Sigmoid colon (tissue), 7 donors: ENCODE data around the gene RBKS. TPM values are rescaled to one million over a fixed set of nuclear protein-coding genes. Genes with fewer than 3 reads are reported as not detected.

Experiments
- DNase-seq: peaks from one replicate; pipeline ENCODE4 v3.0.0-alpha.2; 2019
- H3K27ac ChIP-seq, 4 donors: fragments of 200-600 bp; sonication (generic); one replicate each; pipeline ENCODE4 v1.5.1; 2016 to 2019; ENCODE audit warnings: mild to moderate bottlenecking in 1 of 4
- H3K27me3 ChIP-seq, 3 donors: fragments of 200-600 bp; sonication (generic); one replicate each; pipeline ENCODE4 v1.5.1; 2019; ENCODE audit warnings: mild to moderate bottlenecking in 1 of 3
- H3K36me3 ChIP-seq, 4 donors: fragments of 200-600 bp; sonication (generic); one replicate each; pipeline ENCODE4 v1.5.1; 2016 to 2019
- H3K4me1 ChIP-seq, 4 donors: fragments of 200-600 bp; sonication (generic); one replicate each; pipeline ENCODE4 v1.5.1; 2017 to 2019
- H3K4me3 ChIP-seq, 4 donors: fragments of 200-600 bp; sonication (generic); one replicate each; pipeline ENCODE4 v1.5.1; 2017 to 2019; ENCODE audit warnings: mild to moderate bottlenecking in 2 of 4, moderate library complexity in 1 of 4
- H3K9me3 ChIP-seq, 4 donors: fragments of 200-600 bp in 3 of 4; sonication (generic) in 3 of 4; one replicate each; pipeline versions ENCODE4 v1.5.1 to v1.6.1; 2013 to 2019
- EP300 ChIP-seq, 4 donors: sonication (generic); formaldehyde crosslinking; IDR thresholded peaks; one replicate each; pipeline ENCODE4 v1.6.1; 2017; ENCODE audit warnings: antibody characterized with exemption in 4 of 4
- POLR2A ChIP-seq, 2 donors: fragments of 450-650 bp; IDR thresholded peaks; one replicate each; pipeline ENCODE4 v1.6.1; 2016; ENCODE audit warnings: antibody characterized with exemption in 2 of 2, mild to moderate bottlenecking in 2 of 2, moderate library complexity in 2 of 2
- POLR2AphosphoS5 ChIP-seq, 4 donors: sonication (generic); formaldehyde crosslinking; IDR thresholded peaks; one replicate each; pipeline ENCODE4 v1.6.1; 2017; ENCODE audit warnings: antibody characterized with exemption in 4 of 4
- WGBS, 2 donors: extraction: QIAGEN DNeasy Blood & Tissue Kit; methylation state at CpG; one replicate each; pipeline ENCODE4 v1.1.7; 2013; 5-methylcytosine and 5-hydroxymethylcytosine counted together
- intact Hi-C: fragments of 100-400 bp; cut with DNase I; formaldehyde crosslinking; loops from one replicate; pipeline ENCODE4 v1.15.1; 2023
- polyA plus RNA-seq, 3 donors: library from polyadenylated mRNA; stranded (reverse); fragments of 200-250 nt; gene quantifications; one replicate each; pipeline ENCODE4 v1.2.3, GENCODE V29; 2013
- total RNA-seq, 4 donors: library from RNA; depleted of rRNA; stranded (reverse); fragments of >200 nt; gene quantifications; one replicate each; pipeline ENCODE4 v1.1.0, GENCODE V29; 2016
- TF ChIP-seq, protein P1 (sequence below), 4 experiments: fragments of 450-650 bp in 3 of 4; fragments of 200-600 bp in 1 of 4; IDR thresholded peaks; one replicate each; pipeline ENCODE4 v1.5.1; 2016 to 2019; ENCODE audit warnings: antibody characterized with exemption in 4 of 4, mild to moderate bottlenecking in 3 of 4, moderate library complexity in 2 of 4
- donor health status: healthy with polysubstance abuse.
- donor health status: Bipolar disorder and iron deficiency.
- donor health status: healthy.

RBKS gene
- total and polyA plus RNA-seq, 7 donors, result 0.55 to 28.0 (median 3.1) TPM

DNA sequence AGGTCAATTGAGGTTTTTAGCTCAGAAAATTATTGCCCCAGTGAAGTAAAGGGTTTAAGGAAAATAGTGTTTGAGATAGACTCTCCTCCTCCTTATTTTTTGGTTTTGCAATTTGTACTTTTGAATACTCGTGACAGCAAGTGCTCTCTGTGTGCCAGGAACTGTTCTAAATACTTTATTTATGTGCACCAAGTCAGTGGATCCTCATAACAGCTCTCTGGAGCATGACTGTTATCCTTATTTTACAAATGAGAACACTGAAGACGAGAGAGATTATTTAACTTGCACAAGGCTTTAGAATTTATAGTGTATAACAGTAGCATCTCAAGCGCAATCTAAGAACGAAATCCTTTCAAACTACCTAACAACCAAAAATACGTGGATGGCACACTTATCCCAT lies 25.0 kb upstream of the RBKS start:
- TF ChIP-seq, protein P1, sequence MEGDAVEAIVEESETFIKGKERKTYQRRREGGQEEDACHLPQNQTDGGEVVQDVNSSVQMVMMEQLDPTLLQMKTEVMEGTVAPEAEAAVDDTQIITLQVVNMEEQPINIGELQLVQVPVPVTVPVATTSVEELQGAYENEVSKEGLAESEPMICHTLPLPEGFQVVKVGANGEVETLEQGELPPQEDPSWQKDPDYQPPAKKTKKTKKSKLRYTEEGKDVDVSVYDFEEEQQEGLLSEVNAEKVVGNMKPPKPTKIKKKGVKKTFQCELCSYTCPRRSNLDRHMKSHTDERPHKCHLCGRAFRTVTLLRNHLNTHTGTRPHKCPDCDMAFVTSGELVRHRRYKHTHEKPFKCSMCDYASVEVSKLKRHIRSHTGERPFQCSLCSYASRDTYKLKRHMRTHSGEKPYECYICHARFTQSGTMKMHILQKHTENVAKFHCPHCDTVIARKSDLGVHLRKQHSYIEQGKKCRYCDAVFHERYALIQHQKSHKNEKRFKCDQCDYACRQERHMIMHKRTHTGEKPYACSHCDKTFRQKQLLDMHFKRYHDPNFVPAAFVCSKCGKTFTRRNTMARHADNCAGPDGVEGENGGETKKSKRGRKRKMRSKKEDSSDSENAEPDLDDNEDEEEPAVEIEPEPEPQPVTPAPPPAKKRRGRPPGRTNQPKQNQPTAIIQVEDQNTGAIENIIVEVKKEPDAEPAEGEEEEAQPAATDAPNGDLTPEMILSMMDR (IDR thresholded peaks at IDR 0.05), result no peak
- TF ChIP-seq POLR2AphosphoS5 (IDR thresholded peaks at IDR 0.05) (peak; percentile 51 to 73 (median 66)), EP300 (IDR thresholded peaks at IDR 0.05) (peak; percentile 9 to 77 (median 69)), POLR2A (IDR thresholded peaks at IDR 0.05) (no peak)
- peak; percentile 72 for DNase-seq
- 67 to 72% methylated on average over 5 of the region's 5 CpGs for WGBS, 2 donors
- intact Hi-C loops, result loop anchor here (2.0 kb wide), 2 partner anchors 24 to 476 kb away; partner anchors contain the start of genes BABAM2 and RBKS
- H3K27me3 ChIP-seq, result no peaks in the 10 kb centered on the region
- H3K9me3 ChIP-seq, result no peaks in the 10 kb centered on the region
- H3K4me3 ChIP-seq, result peak overlapping the region in 1 of 4 donors; percentile 1
- H3K27ac ChIP-seq, result peak overlapping the region; percentile 75 to 83 (median 81)
- H3K36me3 ChIP-seq, result no peaks in the 10 kb centered on the region
- H3K4me1 ChIP-seq, result peaks cover 0 to 36% (median 33%) of the 10 kb centered on the region in 4 donors

DNA sequence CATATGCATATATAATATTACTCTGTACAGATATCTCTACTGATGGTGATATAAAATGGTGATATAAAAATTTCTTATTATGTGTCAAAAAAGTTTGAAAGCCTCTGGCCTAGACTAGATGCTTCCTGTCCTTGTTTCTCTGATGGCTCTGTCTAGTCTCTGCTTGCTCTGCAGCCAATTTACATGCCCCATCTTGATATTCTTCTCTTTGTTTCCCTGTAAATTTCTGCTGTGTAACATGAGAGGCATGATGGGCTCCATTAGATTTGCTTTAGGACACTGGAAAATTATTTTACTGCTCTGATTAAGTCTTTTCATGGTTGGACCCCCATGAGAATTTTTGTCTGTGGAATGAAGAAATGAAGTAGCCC lies 24.6 kb upstream of the RBKS start:
- TF ChIP-seq POLR2AphosphoS5 (IDR thresholded peaks at IDR 0.05), result no peak
- TF ChIP-seq EP300 (IDR thresholded peaks at IDR 0.05), result no peak
- TF ChIP-seq, protein P1 (IDR thresholded peaks at IDR 0.05), result no peak
- TF ChIP-seq POLR2A (IDR thresholded peaks at IDR 0.05), result no peak
- H3K27ac ChIP-seq, result peak overlapping the region; percentile 75 to 83 (median 81)
- H3K36me3 ChIP-seq, result no peaks in the 10 kb centered on the region
- intact Hi-C loops, result loop anchor here (2.0 kb wide), 2 partner anchors 24 to 476 kb away; partner anchors contain the start of genes BABAM2 and RBKS
- H3K27me3 ChIP-seq, result no peaks in the 10 kb centered on the region
- no peak for DNase-seq
- no peak overlapping the region for H3K4me3 ChIP-seq
- no peaks in the 10 kb centered on the region for H3K9me3 ChIP-seq
- peaks cover 0 to 36% (median 33%) of the 10 kb centered on the region in 4 donors for H3K4me1 ChIP-seq

DNA sequence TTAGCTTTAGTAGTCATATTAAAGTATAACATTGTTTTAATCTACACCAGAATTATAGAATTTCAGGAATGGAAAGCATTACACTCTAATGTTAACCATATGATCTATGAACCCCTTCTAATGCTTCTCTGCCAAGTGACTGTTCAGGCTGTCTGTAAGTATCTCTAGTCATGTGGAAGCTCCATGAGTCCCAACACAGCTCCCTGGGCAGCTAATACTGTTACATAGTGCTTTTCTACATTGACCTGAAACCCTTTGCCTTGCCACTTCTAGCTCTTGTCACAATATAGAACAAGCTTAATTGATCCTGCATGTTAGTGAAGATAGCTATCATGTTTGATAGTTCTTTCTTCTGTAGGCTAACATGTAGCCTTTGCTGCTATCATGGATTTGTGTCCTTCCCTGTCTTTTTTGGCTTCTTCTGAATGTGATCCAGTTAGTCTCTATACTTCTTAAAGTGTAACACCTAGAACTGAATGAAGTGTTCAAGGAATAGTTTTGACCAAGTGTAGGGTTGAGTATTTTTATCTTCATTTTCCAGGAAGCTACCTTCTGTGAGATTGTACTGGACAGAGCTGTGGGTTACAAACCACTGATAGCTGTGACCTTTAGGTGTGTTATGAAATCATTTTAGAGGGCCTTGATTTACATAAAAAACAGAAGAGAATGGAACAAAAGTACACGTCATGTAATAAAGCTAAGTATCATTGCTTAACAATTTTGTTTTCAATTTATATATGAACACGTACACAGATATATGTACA lies 24.0 kb upstream of the RBKS start:
- DNase-seq, result no peak
- intact Hi-C loops, result loop anchor here (2.0 kb wide), 2 partner anchors 23 to 477 kb away; partner anchors contain the start of genes BABAM2 and RBKS
- Histone ChIP-seq H3K4me1 (peaks cover 0 to 36% (median 33%) of the 10 kb centered on the region in 4 donors), H3K27ac (peak overlapping the region; percentile 75 to 83 (median 81)), H3K27me3 (no peaks in the 10 kb centered on the region), H3K4me3 (no peak overlapping the region), H3K36me3 (no peaks in the 10 kb centered on the region), H3K9me3 (no peaks in the 10 kb centered on the region)
- TF ChIP-seq POLR2A (IDR thresholded peaks at IDR 0.05) (no peak), POLR2AphosphoS5 (IDR thresholded peaks at IDR 0.05) (no peak), EP300 (IDR thresholded peaks at IDR 0.05) (no peak)
- TF ChIP-seq, protein P1 (IDR thresholded peaks at IDR 0.05), result no peak
- WGBS, 2 donors, result 86 to 90% methylated on average over 2 of the region's 2 CpGs

DNA sequence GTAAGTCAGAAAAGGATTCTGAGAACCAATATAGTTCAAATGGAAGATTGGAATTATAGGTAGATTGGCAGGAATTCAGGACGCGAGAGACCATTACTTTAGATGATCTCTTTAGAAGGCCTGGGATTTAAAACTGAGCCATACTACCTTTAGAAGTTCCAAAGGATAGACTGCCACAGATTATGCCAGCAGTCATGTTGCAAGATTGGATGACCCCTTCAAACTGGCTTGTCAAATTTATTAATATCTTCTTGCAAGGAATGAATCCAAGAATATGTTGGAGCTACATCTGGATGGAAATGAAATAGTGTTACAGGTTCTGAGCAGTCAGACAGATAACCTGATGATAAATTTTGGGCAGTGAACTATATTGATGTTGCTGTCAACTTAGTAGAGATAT lies 22.3 kb upstream of the RBKS start:
- Histone ChIP-seq H3K27me3 (no peaks in the 10 kb centered on the region), H3K9me3 (no peaks in the 10 kb centered on the region), H3K27ac (no peak overlapping the region), H3K36me3 (no peaks in the 10 kb centered on the region), H3K4me1 (peaks cover 0 to 40% (median 34%) of the 10 kb centered on the region in 4 donors), H3K4me3 (no peak overlapping the region)
- DNase-seq, result no peak
- intact Hi-C loops, result no loop called here
- WGBS, 2 donors, result 98 to 99% methylated on average over 2 of the region's 2 CpGs
- no peak for TF ChIP-seq EP300 (IDR thresholded peaks at IDR 0.05)

DNA sequence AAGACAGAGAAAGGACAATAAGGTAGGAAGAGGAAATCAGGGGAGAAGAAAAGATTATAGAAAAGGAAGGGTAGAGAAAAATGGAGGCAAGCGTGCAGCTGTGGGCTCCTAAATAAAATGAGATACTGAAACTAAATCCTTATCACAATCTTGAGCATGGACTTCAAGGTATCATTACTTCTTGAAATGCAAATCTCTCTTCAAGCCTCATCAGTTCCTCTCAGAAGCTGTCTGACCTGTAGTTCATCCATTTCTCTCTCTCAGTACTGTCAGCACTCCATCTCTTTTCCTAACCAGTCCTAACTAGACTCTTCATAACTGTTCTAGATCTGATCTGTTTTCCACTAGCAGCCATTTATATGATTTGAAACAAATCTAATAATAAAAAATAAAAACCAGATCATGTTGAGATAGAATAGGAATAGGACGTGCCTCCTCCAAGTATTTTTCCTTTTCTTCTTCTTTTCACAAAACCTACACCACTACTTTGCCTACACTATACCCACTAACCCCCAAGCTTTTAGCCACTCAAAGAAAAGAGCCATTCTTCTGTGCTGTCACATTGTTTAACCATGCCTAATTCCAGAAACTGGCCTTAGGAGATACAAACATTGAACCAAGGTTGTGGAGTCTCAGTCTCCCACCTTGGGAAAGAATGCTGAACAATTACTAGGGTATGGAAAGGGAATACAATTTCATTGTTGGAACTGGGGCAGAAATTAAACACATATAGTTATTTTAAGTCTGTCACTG lies 21.4 kb upstream of the RBKS start:
- H3K9me3 ChIP-seq, result no peaks in the 10 kb centered on the region
- no peaks in the 10 kb centered on the region for H3K27me3 ChIP-seq
- intact Hi-C loops, result no loop called here
- H3K4me1 ChIP-seq, result peaks cover 0 to 32% (median 29%) of the 10 kb centered on the region in 4 donors
- no peak overlapping the region for H3K4me3 ChIP-seq
- 96 to 99% methylated on average over 2 of the region's 2 CpGs for WGBS, 2 donors
- no peak for DNase-seq
- H3K27ac ChIP-seq, result no peak overlapping the region
- no peaks in the 10 kb centered on the region for H3K36me3 ChIP-seq
- no peak for TF ChIP-seq POLR2AphosphoS5 (IDR thresholded peaks at IDR 0.05)
- TF ChIP-seq EP300 (IDR thresholded peaks at IDR 0.05), result no peak
- TF ChIP-seq POLR2A (IDR thresholded peaks at IDR 0.05), result no peak
- TF ChIP-seq, protein P1 (IDR thresholded peaks at IDR 0.05), result no peak
